Measurements from ENCODE around the gene AKR1B15.
"Not testable (repeated sequence)": the region's sequence is repeated elsewhere in the genome, so short reads cannot be mapped to it uniquely, and the experiment has no call there.

The AKR1B15 gene

GRCh38 chr7:134532954-134533218 lies 16.0 kb upstream of the AKR1B15 start:
- no peak for DNase-seq (ENCODE audit: low spot score)

GRCh38 chr7:134533288-134533771 lies 15.6 kb upstream of the AKR1B15 start:
- DNase-seq (ENCODE audit: low spot score) = peak; percentile 78

GRCh38 chr7:134534633-134535032 lies 14.3 kb upstream of the AKR1B15 start:
- no peak for DNase-seq (ENCODE audit: low spot score)

GRCh38 chr7:134535272-134535918 lies 13.5 kb upstream of the AKR1B15 start:
- no peak for DNase-seq (ENCODE audit: low spot score)

GRCh38 chr7:134535919-134536299 lies 13.0 kb upstream of the AKR1B15 start:
- no peak for DNase-seq (ENCODE audit: low spot score)

GRCh38 chr7:134536558-134536957 lies 12.4 kb upstream of the AKR1B15 start:
- not testable (repeated sequence) for DNase-seq (ENCODE audit: low spot score)

GRCh38 chr7:134537273-134537781 lies 11.6 kb upstream of the AKR1B15 start:
- DNase-seq (ENCODE audit: low spot score) = not testable (repeated sequence)

GRCh38 chr7:134539380-134540004 lies 9.4 kb upstream of the AKR1B15 start:
- DNase-seq (ENCODE audit: low spot score) = no peak

- not testable (repeated sequence) for DNase-seq (ENCODE audit: low spot score)
Observed at GRCh38 chr7:134541501-134542194, 7.3 kb upstream of the AKR1B15 start.

GRCh38 chr7:134542195-134542771 lies 6.6 kb upstream of the AKR1B15 start:
- no peak for DNase-seq (ENCODE audit: low spot score)

- DNase-seq (ENCODE audit: low spot score) = no peak
Observed at GRCh38 chr7:134545380-134545779, 3.5 kb upstream of the AKR1B15 start.

- DNase-seq (ENCODE audit: low spot score) = no peak
Observed at GRCh38 chr7:134545918-134546317, 3.0 kb upstream of the AKR1B15 start.

GRCh38 chr7:134546955-134547354 lies 2.0 kb upstream of the AKR1B15 start:
- no peak for DNase-seq (ENCODE audit: low spot score)

GRCh38 chr7:134547397-134548054 lies 1.4 kb upstream of the AKR1B15 start:
- DNase-seq (ENCODE audit: low spot score) = peak; percentile 80

GRCh38 chr7:134549366-134549765 lies 456 bp downstream of the AKR1B15 start:
- no peak for DNase-seq (ENCODE audit: low spot score)

- DNase-seq (ENCODE audit: low spot score) = no peak
Observed at GRCh38 chr7:134552105-134552504, 3.2 kb downstream of the AKR1B15 start.

- no peak for DNase-seq (ENCODE audit: low spot score)
Observed at GRCh38 chr7:134553976-134554375, 5.1 kb downstream of the AKR1B15 start.

GRCh38 chr7:134554417-134554966 lies 5.6 kb downstream of the AKR1B15 start:
- DNase-seq (ENCODE audit: low spot score) = no peak

- DNase-seq (ENCODE audit: low spot score) = no peak
Observed at GRCh38 chr7:134557391-134557790, 8.5 kb downstream of the AKR1B15 start.

- DNase-seq (ENCODE audit: low spot score) = no peak
Observed at GRCh38 chr7:134558370-134558769, 9.5 kb downstream of the AKR1B15 start.

GRCh38 chr7:134561616-134562015 lies 12.7 kb downstream of the AKR1B15 start:
- not testable (repeated sequence) for DNase-seq (ENCODE audit: low spot score)

- DNase-seq (ENCODE audit: low spot score) = no peak
Observed at GRCh38 chr7:134562136-134562535, 13.2 kb downstream of the AKR1B15 start.

All from LoVo (cell line).